IMR-90 (cell line): ENCODE measurements around the gene KIF6.

Experiments
- BHLHE40 ChIP-seq: fragments of 150-350 bp; IDR thresholded peaks from 2 replicates; pipeline ENCODE4 v1.6.1; 2016; ENCODE audit warnings: mild to moderate bottlenecking, low read depth, low read length
- CEBPB ChIP-seq: IDR thresholded peaks from 2 replicates; pipeline ENCODE4 v1.6.1; 2012; ENCODE audit warnings: low read depth, low read length, improper control_type of control experiment
- CHD1 ChIP-seq: IDR thresholded peaks from 2 replicates; pipeline ENCODE4 v1.6.1; 2012; ENCODE audit warnings: low read depth, low read length, improper control_type of control experiment
- CTCF ChIP-seq: conservative IDR thresholded peaks from 2 replicates; pipeline ENCODE4 v1.5.1; 2012; ENCODE audit warnings: mild to moderate bottlenecking, low read depth, low read length, improper control_type of control experiment
- MXI1 ChIP-seq: IDR thresholded peaks from 2 replicates; pipeline ENCODE4 v1.6.1; 2012; ENCODE audit warnings: low read depth, mild to moderate bottlenecking, low read length, moderate library complexity, borderline replicate concordance
- POLR2A ChIP-seq: IDR thresholded peaks from 2 replicates; pipeline ENCODE4 v1.6.1; 2012; ENCODE audit warnings: mild to moderate bottlenecking, low read depth, low read length
- RAD21 ChIP-seq: IDR thresholded peaks from 2 replicates; pipeline ENCODE4 v1.6.1; 2012; ENCODE audit warnings: low read length, improper control_type of control experiment
- SMC3 ChIP-seq: fragments of 150-350 bp; IDR thresholded peaks from 2 replicates; pipeline ENCODE4 v1.6.1; 2016; ENCODE audit warnings: low read depth, mild to moderate bottlenecking, antibody characterized with exemption, low read length, moderate library complexity
- USF2 ChIP-seq: fragments of 150-350 bp; IDR thresholded peaks from 2 replicates; pipeline ENCODE4 v1.6.1; 2017; ENCODE audit warnings: mild to moderate bottlenecking, antibody characterized with exemption, low read length, low read depth

GRCh38 chr6:39280247-39280731 is 444.9 kb downstream of the KIF6 start:
- TF ChIP-seq POLR2A (no peak), CTCF (no peak), BHLHE40 (no peak), RAD21 (no peak), MXI1 (no peak), USF2 (no peak), SMC3 (no peak), CHD1 (no peak), CEBPB (no peak)
